Testis (tissue), 2 donors: Measurements from ENCODE around the gene MMP11.

Source experiments
- CTCF ChIP-seq, 3 experiments: fragments of 450-650 bp in 2 of 3; fragments of 200-600 bp in 1 of 3; sonication (generic) in 1 of 3; IDR thresholded peaks; one replicate each; pipeline ENCODE4 v1.5.1; 2016 to 2019; ENCODE audit warnings: antibody characterized with exemption in 3 of 3, mild to moderate bottlenecking in 2 of 3, moderate library complexity in 1 of 3
- POLR2A ChIP-seq: fragments of 450-650 bp; IDR thresholded peaks from one replicate; pipeline ENCODE4 v1.6.1; 2017; ENCODE audit warnings: antibody characterized with exemption, mild to moderate bottlenecking, moderate library complexity

GRCh38 chr22:23787910-23788309 is 15.3 kb downstream of the MMP11 start:
- TF ChIP-seq CTCF (IDR thresholded peaks at IDR 0.05) (no peak), POLR2A (no peak)
